Activated CD8-positive, alpha-beta memory T cell treated with anti-CD3 and anti-CD28 coated beads, Interleukin-2, amount 50 U/mL, for 24 hours (primary cell): ENCODE data around the gene AIG1.

Experiments used
- DNase-seq: peaks from one replicate; pipeline ENCODE4 v3.0.0-alpha.2; 2020; ENCODE audit errors: extremely low read depth

Gene AIG1

GRCh38 chr6:143195349-143195845 is 134.7 kb downstream of the AIG1 start:
- no peak for DNase-seq

- DNase-seq, result no peak
These were observed 136.0 kb downstream of the AIG1 start for GRCh38 chr6:143196525-143197225.

GRCh38 chr6:143197377-143197776 is 136.7 kb downstream of the AIG1 start:
- no peak for DNase-seq

- no peak for DNase-seq
These were observed 137.6 kb downstream of the AIG1 start for GRCh38 chr6:143198312-143198711.

GRCh38 chr6:143199291-143199690 is 138.6 kb downstream of the AIG1 start:
- DNase-seq, result no peak

- no peak for DNase-seq
These were observed 139.6 kb downstream of the AIG1 start for GRCh38 chr6:143200167-143200770.

GRCh38 chr6:143204045-143204444 is 143.4 kb downstream of the AIG1 start:
- no peak for DNase-seq

- DNase-seq, result no peak
These were observed 144.4 kb downstream of the AIG1 start for GRCh38 chr6:143205131-143205535.

GRCh38 chr6:143205585-143205984 is 144.9 kb downstream of the AIG1 start:
- DNase-seq, result no peak

- DNase-seq, result no peak
These were observed 145.3 kb downstream of the AIG1 start for GRCh38 chr6:143205991-143206390.

- no peak for DNase-seq
These were observed 145.9 kb downstream of the AIG1 start for GRCh38 chr6:143206550-143206949.

- no peak for DNase-seq
These were observed 149.7 kb downstream of the AIG1 start for GRCh38 chr6:143210420-143210819.

- no peak for DNase-seq
These were observed 153.2 kb downstream of the AIG1 start for GRCh38 chr6:143213859-143214376.

- DNase-seq, result no peak
These were observed 154.7 kb downstream of the AIG1 start for GRCh38 chr6:143215363-143215762.

GRCh38 chr6:143215771-143216170 is 155.1 kb downstream of the AIG1 start:
- DNase-seq, result no peak

GRCh38 chr6:143218233-143218632 is 157.5 kb downstream of the AIG1 start:
- DNase-seq, result no peak

GRCh38 chr6:143221698-143222097 is 161.0 kb downstream of the AIG1 start:
- DNase-seq, result no peak

GRCh38 chr6:143222310-143222709 is 161.6 kb downstream of the AIG1 start:
- DNase-seq, result no peak

GRCh38 chr6:143222801-143223231 is 162.1 kb downstream of the AIG1 start:
- DNase-seq, result no peak

GRCh38 chr6:143223895-143224294 is 163.2 kb downstream of the AIG1 start:
- DNase-seq, result no peak

- no peak for DNase-seq
These were observed 163.8 kb downstream of the AIG1 start for GRCh38 chr6:143224516-143224915.

GRCh38 chr6:143225929-143226328 is 165.2 kb downstream of the AIG1 start:
- DNase-seq, result no peak

GRCh38 chr6:143227675-143228074 is 167.0 kb downstream of the AIG1 start:
- DNase-seq, result no peak
